Spleen (tissue), 7 donors: ENCODE results near the gene SIRT3.

ENCODE experiments used
- CTCF ChIP-seq, 11 experiments: fragments of 200-600 bp in 7 of 11; fragments of 450-650 bp in 4 of 11; sonication (generic) in 4 of 11; IDR thresholded peaks in 8 of 11; conservative IDR thresholded peaks in 3 of 11; 1 replicate in 7 of 11; 2 replicates in 4 of 11; pipeline versions ENCODE4 v1.4.0 to v1.8.0; 2016 to 2021; ENCODE audit warnings: antibody characterized with exemption in 11 of 11, inconsistent platforms in 4 of 11, mild to moderate bottlenecking in 1 of 11
- POLR2A ChIP-seq, 3 donors: fragments of 450-650 bp; IDR thresholded peaks; one replicate each; pipeline ENCODE4 v1.5.1; 2017; ENCODE audit warnings: antibody characterized with exemption in 3 of 3, mild to moderate bottlenecking in 1 of 3
- donor health status: DM: no; HTN: no; CAD: no; lungs with moderate emphysema.
- donor health status: DM: no; HTN: no; CAD: no.
- donor health status: DM: no; HTN: no; CAD: no.

DNA sequence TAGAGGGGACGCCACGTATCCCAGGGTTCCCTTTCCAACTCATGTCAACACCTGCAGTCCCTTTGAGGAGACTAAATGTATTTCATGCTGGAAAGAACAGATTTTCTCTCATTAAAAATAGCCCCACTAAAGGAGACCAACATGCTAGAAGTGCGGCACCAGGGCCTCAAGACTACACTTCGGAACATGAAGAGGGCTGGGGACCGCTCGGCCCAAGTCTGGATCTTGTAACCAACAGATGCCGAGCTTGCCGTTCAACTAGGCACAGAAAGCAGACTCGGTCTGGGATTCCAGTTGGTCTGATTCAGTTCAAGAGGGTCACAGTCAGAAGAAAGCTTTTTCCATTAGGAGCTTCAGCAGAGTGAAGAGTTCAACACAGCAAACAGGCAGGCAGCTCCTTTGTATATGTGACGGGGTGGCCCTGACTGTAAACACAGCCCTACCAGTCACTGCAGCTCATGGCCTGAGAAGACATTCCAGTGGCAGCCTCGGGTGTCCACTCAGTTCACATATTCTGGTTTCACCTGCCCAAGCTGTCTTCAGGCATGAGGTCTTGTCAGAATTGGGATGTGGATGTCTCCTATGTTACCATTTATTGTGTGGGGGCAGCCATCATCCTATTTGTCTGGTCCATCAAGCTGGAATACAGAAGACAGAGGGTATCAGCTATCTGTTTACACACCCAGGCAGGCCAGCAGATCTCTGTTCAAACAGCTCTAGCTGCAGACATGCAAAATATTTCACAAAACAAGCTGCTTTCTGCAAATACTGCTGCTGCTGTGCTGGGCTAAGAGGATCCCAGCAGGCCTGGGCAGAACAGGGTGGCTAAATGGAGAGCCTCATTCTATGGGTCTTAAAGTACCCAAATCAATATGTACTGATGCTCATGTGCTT, 19.8 kb downstream of the SIRT3 start:
- no peak for TF ChIP-seq CTCF (IDR thresholded peaks at IDR 0.05 in 8 of 11, conservative IDR thresholded peaks at IDR 0.05 in 3 of 11)
- TF ChIP-seq POLR2A (IDR thresholded peaks at IDR 0.05) = no peak
